CD14-positive monocyte (primary cell): ENCODE measurements around the gene UCN. TPM values are rescaled to one million over a fixed set of nuclear protein-coding genes. Genes with fewer than 3 reads are reported as not detected.

Experiments
- DNase-seq, 3 donors: peaks; one replicate each; pipeline ENCODE4 v3.0.0-alpha.2; 2011 to 2022
- H2AFZ ChIP-seq: 2 replicates; pipeline ENCODE4 v1.6.0; 2012; ENCODE audit warnings: mild to moderate bottlenecking, low read depth, low read length, inconsistent platforms; ENCODE audit not compliant: insufficient read depth, poor library complexity, severe bottlenecking
- H3K27ac ChIP-seq, 2 donors: 1 replicate in 1 of 2; 2 replicates in 1 of 2; pipeline ENCODE4 v1.5.1; 2012 to 2013; ENCODE audit warnings: low read length in 2 of 2, control low read depth in 1 of 2, inconsistent platforms in 1 of 2, low read depth in 1 of 2, mild to moderate bottlenecking in 1 of 2
- H3K27me3 ChIP-seq, 2 donors: one replicate each; pipeline versions ENCODE4 v1.6.0 to v1.6.1; 2011 to 2013; ENCODE audit warnings: low read length in 2 of 2; ENCODE audit not compliant: control insufficient read depth in 2 of 2, insufficient read depth in 2 of 2
- H3K36me3 ChIP-seq, 2 donors: replicated peaks in 1 of 2; 1 replicate in 1 of 2; 2 replicates in 1 of 2; pipeline versions ENCODE4 v1.5.1 to v1.6.1; 2012 to 2013; ENCODE audit warnings: low read length in 2 of 2, control low read depth in 1 of 2, inconsistent platforms in 1 of 2, mild to moderate bottlenecking in 1 of 2; ENCODE audit not compliant: insufficient read depth in 2 of 2, control insufficient read depth in 1 of 2
- H3K4me1 ChIP-seq, 2 donors: 1 replicate in 1 of 2; 2 replicates in 1 of 2; pipeline versions ENCODE4 v1.5.1 to v1.6.1; 2012 to 2013; ENCODE audit warnings: low read length in 2 of 2, control low read depth in 1 of 2, inconsistent platforms in 1 of 2, mild to moderate bottlenecking in 1 of 2, moderate library complexity in 1 of 2; ENCODE audit not compliant: insufficient read depth in 2 of 2, control insufficient read depth in 1 of 2
- H3K4me2 ChIP-seq: replicated peaks from 2 replicates; pipeline ENCODE3; 2012; ENCODE audit warnings: low read length, moderate library complexity, mild to moderate bottlenecking; ENCODE audit not compliant: poor library complexity, severe bottlenecking; ENCODE audit errors: extremely low read depth
- H3K4me3 ChIP-seq, 3 experiments: fragments of 200-600 bp in 1 of 3; sonication (generic) in 1 of 3; replicated peaks in 1 of 3; 1 replicate in 2 of 3; 2 replicates in 1 of 3; pipeline ENCODE4 v1.5.1; 2011 to 2013; ENCODE audit warnings: low read length in 3 of 3, mild to moderate bottlenecking in 3 of 3, control low read depth in 2 of 3, low read depth in 2 of 3, inconsistent platforms in 1 of 3, moderate library complexity in 1 of 3
- H3K79me2 ChIP-seq: 2 replicates; pipeline ENCODE4 v1.6.0; 2012; ENCODE audit warnings: mild to moderate bottlenecking, control low read depth, inconsistent platforms, low read length, moderate library complexity; ENCODE audit not compliant: insufficient read depth
- H3K9ac ChIP-seq: 2 replicates; pipeline ENCODE4 v1.6.0; 2017; ENCODE audit warnings: low read length, mild to moderate bottlenecking; ENCODE audit not compliant: insufficient read depth, poor library complexity, severe bottlenecking
- H3K9me3 ChIP-seq, 2 donors: replicated peaks in 1 of 2; 1 replicate in 1 of 2; 2 replicates in 1 of 2; pipeline versions ENCODE4 v1.5.1 to v1.6.1; 2012 to 2013; ENCODE audit warnings: low read length in 2 of 2, control low read depth in 1 of 2; ENCODE audit not compliant: control insufficient read depth in 1 of 2, insufficient read depth in 1 of 2
- H4K20me1 ChIP-seq: 2 replicates; pipeline ENCODE4 v1.6.0; 2012; ENCODE audit warnings: mild to moderate bottlenecking, low read length, control low read depth, moderate library complexity; ENCODE audit not compliant: insufficient read depth
- H3K27ac Mint-ChIP-seq, 7 donors: one replicate each; pipeline ENCODE4 v1.8.0; 2020; ENCODE audit warnings: mild to moderate bottlenecking in 7 of 7, mixed read lengths in 7 of 7, moderate library complexity in 6 of 7, inconsistent platforms in 2 of 7
- H3K27me3 Mint-ChIP-seq, 3 donors: one replicate each; pipeline ENCODE4 v1.8.0; 2021 to 2022; ENCODE audit warnings: low read depth in 3 of 3, mild to moderate bottlenecking in 3 of 3, mixed read lengths in 3 of 3, moderate library complexity in 3 of 3, inconsistent platforms in 1 of 3
- H3K36me3 Mint-ChIP-seq, 2 donors: one replicate each; pipeline ENCODE4 v1.8.0; 2020; ENCODE audit warnings: mixed read lengths in 2 of 2, inconsistent platforms in 1 of 2, mild to moderate bottlenecking in 1 of 2
- H3K4me1 Mint-ChIP-seq: one replicate; pipeline ENCODE4 v1.8.0; 2020; ENCODE audit warnings: mild to moderate bottlenecking, mixed read lengths
- H3K4me3 Mint-ChIP-seq, 2 donors: one replicate each; pipeline ENCODE4 v1.8.0; 2020; ENCODE audit warnings: mild to moderate bottlenecking in 2 of 2, mixed read lengths in 2 of 2, moderate library complexity in 1 of 2
- H3K9me3 Mint-ChIP-seq, 7 donors: one replicate each; pipeline ENCODE4 v1.8.0; 2020 to 2022; ENCODE audit warnings: mixed read lengths in 7 of 7, mild to moderate bottlenecking in 6 of 7, moderate library complexity in 6 of 7, inconsistent platforms in 2 of 7
- WGBS: methylation state at CpG from one replicate; pipeline ENCODE4 v1.1.5; 2013; ENCODE audit warnings: missing lambda C conversion rate; ENCODE audit not compliant: insufficient coverage; 5-methylcytosine and 5-hydroxymethylcytosine counted together
- intact Hi-C, 2 donors: fragments of 100-400 bp; cut with micrococcal nuclease; formaldehyde crosslinking; loops; one replicate each; pipeline versions ENCODE4 v1.15.0 to v1.15.1; 2023
- polyA minus RNA-seq: library from RNA; depleted of rRNA, polyadenylated mRNA; stranded (reverse); fragments of >200 nt; gene quantifications from 2 replicates; pipeline ENCODE4 v1.2.3, GENCODE V29; 2012
- polyA plus RNA-seq, 3 donors: library from polyadenylated mRNA; depleted of rRNA in 1 of 3; unstranded in 2 of 3; stranded (reverse) in 1 of 3; fragments of 300-500 nt in 2 of 3; fragments of >200 nt in 1 of 3; fragmentation: Illumina TruSeq in 2 of 3; gene quantifications; 1 replicate in 2 of 3; 2 replicates in 1 of 3; pipeline ENCODE4 v1.2.3, GENCODE V29; 2012 to 2021
- total RNA-seq, 12 experiments: library from RNA in 1 of 12; stranded (reverse) in 1 of 12; fragments of 120-200 nt in 1 of 12; gene quantifications; one replicate each; pipeline ENCODE4 v1.2.4 and lab custom pipeline; 2013 to 2026; ENCODE audit warnings: mixed read lengths in 6 of 12, inconsistent platforms in 1 of 12
- TF ChIP-seq, protein P1 (sequence below): fragments of 200-600 bp; IDR thresholded peaks from one replicate; pipeline ENCODE4 v1.8.0; 2022; ENCODE audit warnings: antibody characterized with exemption, mild to moderate bottlenecking

Gene UCN
- 2.5 TPM for total RNA-seq (2013)
- polyA plus RNA-seq: 1 to 10 TPM in 1 of 3 donors, under 1 TPM in 2; 0.39 to 2.2 (median 0.60) TPM
- 0.72 TPM in 1 of 2 replicates, not detected in the other for polyA minus RNA-seq
- total RNA-seq (lab: John Stamatoyannopoulos, UW): 0.06 to 0.50 (median 0.31) reads per million in 11 experiments

DNA sequence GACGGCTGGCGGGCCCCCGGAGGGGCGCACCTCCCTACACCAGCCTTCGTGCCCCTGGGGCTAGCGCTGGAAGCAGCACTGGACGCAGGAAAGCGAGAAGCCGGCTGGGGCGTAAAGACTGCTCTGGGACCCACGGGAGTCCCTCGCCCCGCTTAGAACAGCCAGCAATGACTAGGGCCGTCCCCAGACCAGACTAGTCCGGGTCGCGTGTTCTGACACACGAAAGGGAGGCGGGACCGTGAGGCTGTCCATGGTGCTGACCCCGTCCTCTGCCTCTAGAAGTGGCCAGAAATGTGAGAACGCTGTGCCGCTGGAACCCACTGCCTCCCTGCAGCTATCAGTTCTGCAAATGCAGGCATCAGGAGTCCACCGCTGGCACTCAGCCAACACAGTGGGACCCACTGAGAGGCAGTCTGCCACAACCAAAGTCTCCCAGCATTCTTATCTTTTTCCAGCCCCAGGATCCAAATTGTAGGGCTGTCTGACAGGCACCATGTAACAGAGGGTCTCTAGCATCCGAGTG, at the start of gene UCN:
UCN (minus strand) TSS at position 87 of the 523 bp plus-strand sequence. CDS start 550 bp downstream, outside the sequence.
- Mint-ChIP-seq H3K4me3 (peak within 1 kb of the TSS in 1 of 2 donors; percentile 73), H3K27ac (no peak within 1 kb of the TSS), H3K4me1 (peaks cover 11% of the 10 kb centered on the region), H3K36me3 (peaks cover 36 to 45% of the 10 kb centered on the region in 2 donors), H3K9me3 (peaks cover 0 to 6% (median 1%) of the 10 kb centered on the region in 7 donors), H3K27me3 (peaks cover 38 to 48% (median 46%) of the 10 kb centered on the region in 3 donors)
- Histone ChIP-seq H3K9me3 (peaks cover 0 to 7% of the 10 kb centered on the region in 2 donors), H3K36me3 (peaks cover 19 to 34% of the 10 kb centered on the region in 2 donors), H3K4me2 (no peak within 1 kb of the TSS), H2AFZ (no peak within 1 kb of the TSS), H3K9ac (no peak within 1 kb of the TSS), H3K4me3 (no peak within 1 kb of the TSS), H3K4me1 (peaks cover 10 to 12% of the 10 kb centered on the region in 2 donors), H4K20me1 (peaks cover 4% of the 10 kb centered on the region), H3K27me3 (peaks cover 4 to 32% of the 10 kb centered on the region in 2 donors), H3K27ac (no peak within 1 kb of the TSS), H3K79me2 (no peaks in the 10 kb centered on the region)
- 95% methylated on average over 25 of the region's 25 CpGs for WGBS
- TF ChIP-seq, protein P1, sequence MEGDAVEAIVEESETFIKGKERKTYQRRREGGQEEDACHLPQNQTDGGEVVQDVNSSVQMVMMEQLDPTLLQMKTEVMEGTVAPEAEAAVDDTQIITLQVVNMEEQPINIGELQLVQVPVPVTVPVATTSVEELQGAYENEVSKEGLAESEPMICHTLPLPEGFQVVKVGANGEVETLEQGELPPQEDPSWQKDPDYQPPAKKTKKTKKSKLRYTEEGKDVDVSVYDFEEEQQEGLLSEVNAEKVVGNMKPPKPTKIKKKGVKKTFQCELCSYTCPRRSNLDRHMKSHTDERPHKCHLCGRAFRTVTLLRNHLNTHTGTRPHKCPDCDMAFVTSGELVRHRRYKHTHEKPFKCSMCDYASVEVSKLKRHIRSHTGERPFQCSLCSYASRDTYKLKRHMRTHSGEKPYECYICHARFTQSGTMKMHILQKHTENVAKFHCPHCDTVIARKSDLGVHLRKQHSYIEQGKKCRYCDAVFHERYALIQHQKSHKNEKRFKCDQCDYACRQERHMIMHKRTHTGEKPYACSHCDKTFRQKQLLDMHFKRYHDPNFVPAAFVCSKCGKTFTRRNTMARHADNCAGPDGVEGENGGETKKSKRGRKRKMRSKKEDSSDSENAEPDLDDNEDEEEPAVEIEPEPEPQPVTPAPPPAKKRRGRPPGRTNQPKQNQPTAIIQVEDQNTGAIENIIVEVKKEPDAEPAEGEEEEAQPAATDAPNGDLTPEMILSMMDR: no peak
- no peak for DNase-seq
- intact Hi-C loops: no loop called here

- peak; percentile 93 to 97 (median 94) for DNase-seq
- Mint-ChIP-seq H3K27me3 (no peaks in the 10 kb centered on the region), H3K4me3 (peak within 1 kb of the TSS; percentile 97 to 99), H3K27ac (peak within 1 kb of the TSS; percentile 98 to 100 (median 99)), H3K36me3 (peaks cover 0 to 18% of the 10 kb centered on the region in 2 donors), H3K4me1 (peaks cover 37% of the 10 kb centered on the region), H3K9me3 (no peaks in the 10 kb centered on the region)
- under 1% methylated on average over 60 of the region's 67 CpGs for WGBS
- intact Hi-C loops: loop anchor here (1.0 to 5.0 kb wide), 3 partner anchors 14 to 144 kb away; partner anchors contain the start of genes EIF2B4 (in 2 of the 2), SNX17 (in 2 of the 2), ATRAID (in 1 of the 2) and SLC5A6 (in 1 of the 2)
- Histone ChIP-seq H2AFZ (peak within 1 kb of the TSS; percentile 96), H4K20me1 (peaks cover 19% of the 10 kb centered on the region), H3K27me3 (no peaks in the 10 kb centered on the region), H3K27ac (peak within 1 kb of the TSS; percentile 90 to 95), H3K4me1 (peaks cover 16 to 28% of the 10 kb centered on the region in 2 donors), H3K9ac (peak within 1 kb of the TSS; percentile 90), H3K79me2 (peaks cover 68% of the 10 kb centered on the region), H3K9me3 (no peaks in the 10 kb centered on the region), H3K4me3 (peak within 1 kb of the TSS; percentile 76 to 93 (median 90)), H3K4me2 (peak within 1 kb of the TSS; percentile 80), H3K36me3 (no peaks in the 10 kb centered on the region)
- TF ChIP-seq, protein P1: no peak
Observed at GRCh38 chr2:27356382-27357181, 48.3 kb upstream of the UCN start, which contains the start of gene GTF3C2. Gene GTF3C2 (minus strand): TSS chr2:27356764. CDS start chr2:27343554, 13,210 bp downstream.
